Fibroblast of villous mesenchyme (primary cell): Measurements from ENCODE around the gene PAAF1. TPM values are rescaled to one million over a fixed set of nuclear protein-coding genes. Genes with fewer than 3 reads are reported as not detected.
"Not testable (repeated sequence)": the region's sequence is repeated elsewhere in the genome, so short reads cannot be mapped to it uniquely, and the experiment has no call there.

Experiments
- DNase-seq: peaks from one replicate; pipeline ENCODE4 v3.0.0-alpha.2; 2010; ENCODE audit warnings: low read depth
- H3K4me3 ChIP-seq: 2 replicates; pipeline ENCODE4 v1.5.1; 2011; ENCODE audit warnings: low read depth, mild to moderate bottlenecking, low read length
- CTCF ChIP-seq: IDR thresholded peaks from 2 replicates; pipeline ENCODE4 v1.5.1; 2012; ENCODE audit warnings: low read depth, mild to moderate bottlenecking, low read length; ENCODE audit not compliant: insufficient read depth
- total RNA-seq: library from RNA; depleted of rRNA; stranded (reverse); fragments of >200 nt; gene quantifications from 2 replicates; pipeline ENCODE4 v1.2.3, GENCODE V29; 2012

The PAAF1 gene
- total RNA-seq, 1 donor: 6.9 TPM

- DNase-seq: no peak
- TF ChIP-seq CTCF: no peak
- no peak overlapping the region for H3K4me3 ChIP-seq
Measured at GRCh38 chr11:73921180-73921579, 44.4 kb downstream of the PAAF1 start.

- no peak for TF ChIP-seq CTCF
- DNase-seq: no peak
- no peak overlapping the region for H3K4me3 ChIP-seq
Measured at GRCh38 chr11:73929388-73929787, 52.6 kb downstream of the PAAF1 start.

GRCh38 chr11:73931039-73931645 lies 54.3 kb downstream of the PAAF1 start:
- TF ChIP-seq CTCF: peak; percentile 62
- H3K4me3 ChIP-seq: no peak overlapping the region
- peak; percentile 81 for DNase-seq

GRCh38 chr11:73931951-73932350 lies 55.2 kb downstream of the PAAF1 start:
- no peak for DNase-seq
- H3K4me3 ChIP-seq: no peak overlapping the region
- no peak for TF ChIP-seq CTCF

GRCh38 chr11:73932781-73933180 lies 56.0 kb downstream of the PAAF1 start:
- DNase-seq: no peak
- TF ChIP-seq CTCF: no peak
- no peak overlapping the region for H3K4me3 ChIP-seq

- DNase-seq, H3K4me3 ChIP-seq: not testable (repeated sequence)
Measured at GRCh38 chr11:73936047-73936446, 59.2 kb downstream of the PAAF1 start.

- H3K4me3 ChIP-seq: no peak overlapping the region
- DNase-seq: peak; percentile 16
- TF ChIP-seq CTCF: no peak
Measured at GRCh38 chr11:73939096-73939495, 62.3 kb downstream of the PAAF1 start.
